PC-3 (cell line): ENCODE results near the gene DOLK. TPM values are rescaled to one million over a fixed set of nuclear protein-coding genes. Genes with fewer than 3 reads are reported as not detected.
A peak's percentile ranks its signal among the peaks of the same experiment; 100 is the strongest.

Experiments
- ATAC-seq: fragments of 200-7000 bp; cut with Tn5 transposase; 2 replicates; pipeline ENCODE4 v1.9.1; 2020; ENCODE audit warnings: mild to moderate bottlenecking, moderate library complexity
- BruUV-seq: library from RNA; stranded (reverse); fragments of 400-500 nt; replicated peaks from 2 replicates; lab custom pipeline; 2021; lab: Mats Ljungman, UMichigan
- CTCF ChIA-PET: fragments of 300-600 bp; sonication (Branson Sonifier 250); formaldehyde crosslinking; loops from one replicate; lab custom pipeline; 2022; ENCODE audit warnings: antibody characterized with exemption; lab: Charles Lee
- POLR2A ChIA-PET: fragments of 300-600 bp; sonication (Branson Sonifier 250); formaldehyde crosslinking; loops from one replicate; lab custom pipeline; 2022; ENCODE audit warnings: antibody characterized with exemption; ENCODE audit not compliant: unreplicated experiment; lab: Charles Lee
- DNase-seq: peaks from one replicate; pipeline ENCODE4 v3.0.0-alpha.2; 2015
- H2AFZ ChIP-seq: fragments of 300-600 bp; sonication (generic); 2 replicates; pipeline ENCODE4 v1.6.0; 2016; ENCODE audit warnings: antibody characterized with exemption, low read length
- H3F3A ChIP-seq: fragments of 300-600 bp; sonication (generic); one replicate; pipeline ENCODE4 v1.6.0; 2017; ENCODE audit warnings: antibody characterized with exemption, low read length, control low read depth, mild to moderate bottlenecking; ENCODE audit not compliant: unreplicated experiment
- H3K27ac ChIP-seq: fragments of 300-600 bp; sonication (generic); 2 replicates; pipeline ENCODE4 v1.5.1; 2016; ENCODE audit warnings: mild to moderate bottlenecking, low read length
- H3K27me3 ChIP-seq: fragments of 300-600 bp; sonication (generic); 2 replicates; pipeline ENCODE4 v1.6.1; 2016; ENCODE audit warnings: low read length, mixed read lengths
- H3K36me3 ChIP-seq: fragments of 300-600 bp; sonication (generic); 2 replicates; pipeline ENCODE4 v1.6.1; 2016; ENCODE audit warnings: low read depth, mixed run types, low read length, mixed read lengths
- H3K4me1 ChIP-seq: fragments of 300-600 bp; sonication (generic); 2 replicates; pipeline ENCODE4 v1.5.1; 2016; ENCODE audit warnings: low read length; ENCODE audit not compliant: insufficient read depth
- H3K4me2 ChIP-seq: fragments of 300-600 bp; sonication (generic); 2 replicates; pipeline ENCODE4 v1.6.0; 2016; ENCODE audit warnings: low read length
- H3K4me3 ChIP-seq: fragments of 300-600 bp; sonication (generic); 2 replicates; pipeline ENCODE4 v1.5.1; 2016; ENCODE audit warnings: mild to moderate bottlenecking, low read length, mixed read lengths
- H3K79me2 ChIP-seq: fragments of 300-600 bp; sonication (generic); 2 replicates; pipeline ENCODE4 v1.6.1; 2017; ENCODE audit warnings: low read length, mixed read lengths
- H3K9ac ChIP-seq: fragments of 300-600 bp; sonication (generic); 2 replicates; pipeline ENCODE4 v1.6.0; 2016; ENCODE audit warnings: mild to moderate bottlenecking, low read length
- H3K9me2 ChIP-seq: fragments of 300-600 bp; sonication (generic); replicated peaks from 2 replicates; pipeline ENCODE4 v1.6.1; 2016; ENCODE audit warnings: mixed run types, low read length, mixed read lengths
- H3K9me3 ChIP-seq: fragments of 300-600 bp; sonication (generic); 2 replicates; pipeline ENCODE4 v1.6.1; 2016; ENCODE audit warnings: low read length, mixed read lengths
- H4K20me1 ChIP-seq: fragments of 300-600 bp; sonication (generic); 2 replicates; pipeline ENCODE4 v1.6.1; 2016; ENCODE audit warnings: low read length, mixed read lengths
- CTCF ChIP-seq: fragments of 300-600 bp; sonication (generic); conservative IDR thresholded peaks from 2 replicates; pipeline ENCODE4 v1.5.1; 2017; ENCODE audit warnings: antibody characterized with exemption, low read depth, mild to moderate bottlenecking, low read length
- EZH2 ChIP-seq: fragments of 300-600 bp; sonication (generic); IDR thresholded peaks from one replicate; pipeline ENCODE4 v1.6.1; 2017; ENCODE audit warnings: antibody characterized with exemption, mild to moderate bottlenecking, low read length; ENCODE audit not compliant: unreplicated experiment
- EZH2phosphoT487 ChIP-seq: fragments of 300-600 bp; sonication (generic); IDR thresholded peaks from 2 replicates; pipeline ENCODE4 v1.6.1; 2018; ENCODE audit warnings: mild to moderate bottlenecking, antibody characterized with exemption, low read length, borderline replicate concordance
- intact Hi-C: fragments of 100-400 bp; cut with micrococcal nuclease; formaldehyde crosslinking; loops from 2 replicates; pipeline ENCODE4 v1.9.0; 2023
- total RNA-seq: library from RNA; depleted of rRNA; stranded (reverse); fragments of >200 nt; gene quantifications from 2 replicates; pipeline ENCODE4 v1.2.3, GENCODE V29; 2014

The DOLK gene
- total RNA-seq, 1 experiment from 2014 or later, result 17.9 TPM

GRCh38 chr9:128899566-128900322 is 47.7 kb downstream of the DOLK start:
- Histone ChIP-seq H2AFZ (no peak overlapping the region), H4K20me1 (no peaks in the 10 kb centered on the region), H3K27ac (no peak overlapping the region), H3K27me3 (no peaks in the 10 kb centered on the region), H3K4me2 (no peak overlapping the region), H3K36me3 (peaks cover 7% of the 10 kb centered on the region), H3K4me1 (peaks cover 34% of the 10 kb centered on the region), H3K79me2 (peaks cover 20% of the 10 kb centered on the region; the same call in 1 of the 2 replicates), H3K9me2 (no peaks in the 10 kb centered on the region), H3K9me3 (no peaks in the 10 kb centered on the region), H3K9ac (no peak overlapping the region), H3F3A (no peaks in the 10 kb centered on the region), H3K4me3 (no peak overlapping the region)
- TSS peak; percentile 96 for BruUV-seq
- ChIA-PET POLR2A (no interaction called here), CTCF (interaction anchor here (0.6 kb wide), 1 partner anchor 13 kb away, joined by 3 read pairs; no protein-coding TSS in a partner anchor)
- DNase-seq, result peak; percentile 41
- TF ChIP-seq EZH2 (no peak), EZH2phosphoT487 (no peak), CTCF (no peak)
- intact Hi-C loops, result no loop called here
- ATAC-seq, result peak; percentile 72

- ChIA-PET POLR2A (no interaction called here), CTCF (no interaction called here)
- H3K4me2 ChIP-seq, result no peak overlapping the region
- DNase-seq (no peak), ATAC-seq (no peak)
- no peak overlapping the region for H2AFZ ChIP-seq
- no peak overlapping the region for H3K4me3 ChIP-seq
- H3K9me2 ChIP-seq, result no peaks in the 10 kb centered on the region
- TF ChIP-seq EZH2phosphoT487 (no peak), CTCF (no peak), EZH2 (no peak)
- H3K36me3 ChIP-seq, result peaks cover 7% of the 10 kb centered on the region
- BruUV-seq, result no TSS peak
- H3F3A ChIP-seq, result no peaks in the 10 kb centered on the region
- H3K27ac ChIP-seq, result no peak overlapping the region
- H3K27me3 ChIP-seq, result no peaks in the 10 kb centered on the region
- no peak overlapping the region for H3K9ac ChIP-seq
- H3K4me1 ChIP-seq, result peaks cover 29% of the 10 kb centered on the region
- peaks cover 21% of the 10 kb centered on the region; the same call in 1 of the 2 replicates for H3K79me2 ChIP-seq
- no peaks in the 10 kb centered on the region for H4K20me1 ChIP-seq
- no peaks in the 10 kb centered on the region for H3K9me3 ChIP-seq
- intact Hi-C loops, result no loop called here
Observed at GRCh38 chr9:128898845-128899565, 48.4 kb downstream of the DOLK start.
